HepG2 (cell line): ENCODE measurements around the gene CHDH. TPM values are rescaled to one million over a fixed set of nuclear protein-coding genes. Genes with fewer than 3 reads are reported as not detected.

Experiments used
- ARID2 ChIP-seq: sonication (generic); formaldehyde crosslinking; IDR thresholded peaks from 2 replicates; pipeline ENCODE4 v1.8.1; 2022; ENCODE audit warnings: mild to moderate bottlenecking, missing genetic modification reagents, borderline replicate concordance
- ARNT2 ChIP-seq: sonication (generic); formaldehyde crosslinking; IDR thresholded peaks from 2 replicates; pipeline ENCODE4 v1.8.0; 2022; ENCODE audit warnings: mild to moderate bottlenecking, low read depth, missing genetic modification reagents, moderate library complexity
- ARNTL ChIP-seq: sonication (generic); formaldehyde crosslinking; IDR thresholded peaks from 2 replicates; pipeline ENCODE4 v1.4.0; 2020; ENCODE audit warnings: mild to moderate bottlenecking, missing genetic modification reagents
- ATAD3A ChIP-seq: sonication (generic); formaldehyde crosslinking; IDR thresholded peaks from 2 replicates; pipeline ENCODE4 v1.4.0; 2020; ENCODE audit warnings: missing genetic modification reagents
- CSRNP1 ChIP-seq: sonication (generic); formaldehyde crosslinking; IDR thresholded peaks from 2 replicates; pipeline ENCODE4 v1.8.1; 2023; ENCODE audit warnings: mild to moderate bottlenecking, missing genetic modification reagents
- FIP1L1 ChIP-seq: fragments of 200-400 bp; formaldehyde crosslinking; IDR thresholded peaks from 2 replicates; pipeline ENCODE4 v1.6.1; 2018; ENCODE audit warnings: low read depth, mild to moderate bottlenecking, low read length, moderate library complexity, borderline replicate concordance; ENCODE audit not compliant: insufficient read depth
- HMG20A ChIP-seq: IDR thresholded peaks from 2 replicates; pipeline ENCODE4 v1.6.1; 2016; ENCODE audit warnings: borderline replicate concordance
- NCOR1 ChIP-seq: fragments of 200-600 bp; sonication (generic); IDR thresholded peaks from 2 replicates; pipeline ENCODE4 v1.7.0; 2017; ENCODE audit warnings: antibody characterized with exemption, low read length, borderline replicate concordance
- SP5 ChIP-seq: IDR thresholded peaks from 2 replicates; pipeline ENCODE4 v1.6.1; 2016; ENCODE audit warnings: low read depth, borderline replicate concordance
- TOE1 ChIP-seq: sonication (generic); formaldehyde crosslinking; IDR thresholded peaks from 2 replicates; pipeline ENCODE4 v1.4.0; 2020; ENCODE audit warnings: mild to moderate bottlenecking, missing genetic modification reagents
- ZBTB39 ChIP-seq: sonication (generic); formaldehyde crosslinking; IDR thresholded peaks from 2 replicates; pipeline ENCODE4 v1.5.0; 2020; ENCODE audit warnings: missing genetic modification reagents
- ZFAT ChIP-seq: sonication (generic); formaldehyde crosslinking; conservative IDR thresholded peaks from 2 replicates; pipeline ENCODE4 v1.8.1; 2023; ENCODE audit warnings: missing genetic modification reagents, inconsistent platforms
- ZGPAT ChIP-seq: IDR thresholded peaks from 2 replicates; pipeline ENCODE4 v1.6.1; 2016; ENCODE audit warnings: mild to moderate bottlenecking
- ZNF530 ChIP-seq: sonication (generic); formaldehyde crosslinking; IDR thresholded peaks from 2 replicates; pipeline ENCODE4 v1.5.0; 2020; ENCODE audit warnings: low read depth, mild to moderate bottlenecking, missing genetic modification reagents
- ZNF629 ChIP-seq: sonication (generic); formaldehyde crosslinking; conservative IDR thresholded peaks from 2 replicates; pipeline ENCODE4 v1.5.0; 2020; ENCODE audit warnings: missing genetic modification reagents
- ZNF674 ChIP-seq: sonication (generic); formaldehyde crosslinking; IDR thresholded peaks from 2 replicates; pipeline ENCODE4 v1.5.0; 2020; ENCODE audit warnings: low read depth, mild to moderate bottlenecking, missing genetic modification reagents
- ZSCAN31 ChIP-seq: sonication (generic); formaldehyde crosslinking; IDR thresholded peaks from 2 replicates; pipeline ENCODE4 v1.5.0; 2020; ENCODE audit warnings: low read depth, mild to moderate bottlenecking, missing genetic modification reagents
- polyA plus RNA-seq, 8 experiments: library from polyadenylated mRNA; depleted of rRNA in 3 of 8; stranded (reverse) in 7 of 8; unstranded in 1 of 8; fragments of >200 nt; fragmentation: Illumina TruSeq in 4 of 8; extraction: Trizol in 4 of 8; gene quantifications; 2 replicates each; pipeline versions ENCODE4 v1.2.1 to v1.2.3, GENCODE V29; 2011 to 2016; ENCODE audit warnings: low read depth in 4 of 8, missing spikeins in 1 of 8, mixed read lengths in 1 of 8; ENCODE audit not compliant: insufficient read depth in 1 of 8
- total RNA-seq, 5 experiments: library from RNA; depleted of rRNA; stranded (reverse); fragments of >200 nt; fragmentation: Illumina TruSeq; extraction: Trizol; gene quantifications; 2 replicates each; pipeline ENCODE4 v1.2.3, GENCODE V29; 2016; ENCODE audit warnings: low read depth in 1 of 5
- TF ChIP-seq, protein P1 (sequence below): fragments of 450-650 bp; IDR thresholded peaks from 2 replicates; pipeline ENCODE4 v1.6.1; 2017; ENCODE audit warnings: mild to moderate bottlenecking
- TF ChIP-seq, protein P2 (sequence below): sonication (generic); formaldehyde crosslinking; IDR thresholded peaks from 2 replicates; pipeline ENCODE4 v1.9.0; 2021; ENCODE audit warnings: missing genetic modification reagents, mild to moderate bottlenecking, borderline replicate concordance

Gene CHDH
- total and polyA plus RNA-seq, 2 of the 13 experiments (the other 11 are each of a cell fraction or from before 2014, with no cell fraction given): 28.1 to 48.9 TPM

- TF ChIP-seq, protein P1, sequence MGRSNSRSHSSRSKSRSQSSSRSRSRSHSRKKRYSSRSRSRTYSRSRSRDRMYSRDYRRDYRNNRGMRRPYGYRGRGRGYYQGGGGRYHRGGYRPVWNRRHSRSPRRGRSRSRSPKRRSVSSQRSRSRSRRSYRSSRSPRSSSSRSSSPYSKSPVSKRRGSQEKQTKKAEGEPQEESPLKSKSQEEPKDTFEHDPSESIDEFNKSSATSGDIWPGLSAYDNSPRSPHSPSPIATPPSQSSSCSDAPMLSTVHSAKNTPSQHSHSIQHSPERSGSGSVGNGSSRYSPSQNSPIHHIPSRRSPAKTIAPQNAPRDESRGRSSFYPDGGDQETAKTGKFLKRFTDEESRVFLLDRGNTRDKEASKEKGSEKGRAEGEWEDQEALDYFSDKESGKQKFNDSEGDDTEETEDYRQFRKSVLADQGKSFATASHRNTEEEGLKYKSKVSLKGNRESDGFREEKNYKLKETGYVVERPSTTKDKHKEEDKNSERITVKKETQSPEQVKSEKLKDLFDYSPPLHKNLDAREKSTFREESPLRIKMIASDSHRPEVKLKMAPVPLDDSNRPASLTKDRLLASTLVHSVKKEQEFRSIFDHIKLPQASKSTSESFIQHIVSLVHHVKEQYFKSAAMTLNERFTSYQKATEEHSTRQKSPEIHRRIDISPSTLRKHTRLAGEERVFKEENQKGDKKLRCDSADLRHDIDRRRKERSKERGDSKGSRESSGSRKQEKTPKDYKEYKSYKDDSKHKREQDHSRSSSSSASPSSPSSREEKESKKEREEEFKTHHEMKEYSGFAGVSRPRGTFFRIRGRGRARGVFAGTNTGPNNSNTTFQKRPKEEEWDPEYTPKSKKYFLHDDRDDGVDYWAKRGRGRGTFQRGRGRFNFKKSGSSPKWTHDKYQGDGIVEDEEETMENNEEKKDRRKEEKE: no peak
- TF ChIP-seq, protein P2, sequence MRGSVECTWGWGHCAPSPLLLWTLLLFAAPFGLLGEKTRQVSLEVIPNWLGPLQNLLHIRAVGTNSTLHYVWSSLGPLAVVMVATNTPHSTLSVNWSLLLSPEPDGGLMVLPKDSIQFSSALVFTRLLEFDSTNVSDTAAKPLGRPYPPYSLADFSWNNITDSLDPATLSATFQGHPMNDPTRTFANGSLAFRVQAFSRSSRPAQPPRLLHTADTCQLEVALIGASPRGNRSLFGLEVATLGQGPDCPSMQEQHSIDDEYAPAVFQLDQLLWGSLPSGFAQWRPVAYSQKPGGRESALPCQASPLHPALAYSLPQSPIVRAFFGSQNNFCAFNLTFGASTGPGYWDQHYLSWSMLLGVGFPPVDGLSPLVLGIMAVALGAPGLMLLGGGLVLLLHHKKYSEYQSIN: no peak
- no peak for TF ChIP-seq ZNF629 (CRISPR knock-in tag)
- TF ChIP-seq NCOR1: no peak
- no peak for TF ChIP-seq ZFAT (CRISPR knock-in tag)
- TF ChIP-seq ZBTB39: 0 out of 2 replicates have a peak, but pooled peaks have one; percentile 58
- TF ChIP-seq ZSCAN31: peak; percentile 88
- TF ChIP-seq ATAD3A (CRISPR knock-in tag): 0 out of 2 replicates have a peak, but pooled peaks have one; percentile 2
- TF ChIP-seq FIP1L1: no peak
- no peak for TF ChIP-seq TOE1 (CRISPR knock-in tag)
- TF ChIP-seq ZNF530 (CRISPR knock-in tag): no peak
- no peak; the same call in 1 of the 2 replicates for TF ChIP-seq ARNTL (CRISPR knock-in tag)
- TF ChIP-seq SP5 (CRISPR knock-in tag): no peak
- TF ChIP-seq ZNF674: no peak
- TF ChIP-seq ZGPAT (CRISPR knock-in tag): peak; percentile 91
- peak; percentile 93 for TF ChIP-seq ARNT2
- peak; percentile 78 for TF ChIP-seq ARID2 (CRISPR knock-in tag)
- TF ChIP-seq HMG20A (CRISPR knock-in tag): no peak; the same call in 1 of the 2 replicates
- peak; percentile 91 for TF ChIP-seq CSRNP1 (CRISPR knock-in tag)
Observed at GRCh38 chr3:53881691-53882593, 35.7 kb upstream of the CHDH start, which contains the start of gene ACTR8 (continued).
